SKM-1 (cell line): ENCODE results near the gene AP1M2.
"Not testable (repeated sequence)": the region's sequence is repeated elsewhere in the genome, so short reads cannot be mapped to it uniquely, and the experiment has no call there.

Experiments used
- DNase-seq: peaks from one replicate; lab custom pipeline; 2025; ENCODE audit not compliant: unreplicated experiment; lab: John Stamatoyannopoulos, UW

Gene AP1M2

DNA sequence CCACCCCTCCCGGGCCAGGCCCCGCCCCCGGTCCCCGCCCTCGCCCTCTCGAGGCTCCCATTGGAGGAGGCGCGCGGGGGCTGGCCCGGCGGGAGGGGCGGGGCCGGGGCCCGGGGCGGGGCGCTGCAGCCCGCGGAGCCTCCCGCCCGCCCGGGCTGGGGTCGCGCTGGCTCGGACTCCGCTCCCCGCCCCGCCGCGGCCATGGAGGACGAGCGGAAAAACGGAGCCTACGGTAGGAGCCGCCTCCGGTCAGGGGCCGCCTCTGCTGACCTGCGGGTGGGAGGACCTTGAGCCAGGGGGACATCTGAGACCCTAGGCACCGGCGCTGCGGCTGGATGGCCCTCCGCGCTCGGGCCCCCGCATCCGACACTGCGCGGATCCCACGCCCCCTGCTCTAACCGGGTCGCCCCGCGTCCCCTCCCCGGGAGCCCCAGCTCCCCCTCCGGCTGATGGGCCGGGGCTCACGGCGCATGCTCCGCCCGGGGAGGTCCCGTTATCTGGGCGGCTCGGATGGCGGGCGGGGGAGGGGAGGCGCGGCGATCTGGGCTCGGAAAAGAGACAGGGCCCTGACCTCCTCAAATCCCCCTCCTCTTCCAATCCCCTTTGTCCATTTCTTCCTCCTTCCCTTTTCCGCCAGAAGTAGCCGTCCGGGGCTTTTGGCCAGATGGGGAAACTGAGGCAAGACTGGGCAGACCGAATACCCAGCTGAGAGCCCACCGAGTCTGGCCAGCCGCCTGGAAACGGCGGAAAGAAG, 15.4 kb upstream of the AP1M2 start:
- peak; percentile 40 for DNase-seq

DNA sequence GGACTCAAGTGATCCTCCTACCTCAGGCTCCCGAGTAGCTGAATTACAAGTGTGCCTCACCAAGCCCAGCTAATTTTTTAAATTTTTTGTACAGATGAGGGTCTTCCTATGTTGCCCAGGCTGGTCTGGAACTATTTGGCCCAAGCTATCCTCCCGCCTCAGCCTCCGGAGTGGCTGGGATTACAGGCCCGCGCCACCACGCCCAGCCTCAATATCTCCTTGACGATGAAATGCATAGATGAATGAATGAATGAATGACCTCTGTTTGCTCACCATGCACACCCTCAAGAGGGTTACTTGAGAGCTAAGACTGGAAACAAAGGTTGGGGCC, 14.9 kb upstream of the AP1M2 start:
- no peak for DNase-seq

DNA sequence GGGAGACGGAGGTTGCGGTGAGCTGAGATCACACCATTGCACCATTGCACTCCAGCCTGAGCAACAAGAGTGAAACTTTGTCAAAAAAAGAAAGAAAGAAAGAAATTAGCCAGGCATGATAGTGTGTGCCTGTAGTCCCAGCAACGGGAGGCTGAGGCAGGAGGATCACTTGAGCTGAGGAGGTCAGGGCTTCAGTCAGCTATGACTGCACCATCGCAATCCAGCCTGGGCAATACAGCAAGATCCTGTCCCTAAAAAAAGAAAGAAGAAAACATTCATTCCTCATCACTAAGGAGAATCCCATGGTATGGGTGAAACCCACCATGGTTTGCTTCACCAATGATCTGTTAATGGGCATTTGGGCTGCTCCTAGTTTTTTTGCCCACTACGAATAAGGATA, 13.0 kb upstream of the AP1M2 start:
- DNase-seq: no peak

DNA sequence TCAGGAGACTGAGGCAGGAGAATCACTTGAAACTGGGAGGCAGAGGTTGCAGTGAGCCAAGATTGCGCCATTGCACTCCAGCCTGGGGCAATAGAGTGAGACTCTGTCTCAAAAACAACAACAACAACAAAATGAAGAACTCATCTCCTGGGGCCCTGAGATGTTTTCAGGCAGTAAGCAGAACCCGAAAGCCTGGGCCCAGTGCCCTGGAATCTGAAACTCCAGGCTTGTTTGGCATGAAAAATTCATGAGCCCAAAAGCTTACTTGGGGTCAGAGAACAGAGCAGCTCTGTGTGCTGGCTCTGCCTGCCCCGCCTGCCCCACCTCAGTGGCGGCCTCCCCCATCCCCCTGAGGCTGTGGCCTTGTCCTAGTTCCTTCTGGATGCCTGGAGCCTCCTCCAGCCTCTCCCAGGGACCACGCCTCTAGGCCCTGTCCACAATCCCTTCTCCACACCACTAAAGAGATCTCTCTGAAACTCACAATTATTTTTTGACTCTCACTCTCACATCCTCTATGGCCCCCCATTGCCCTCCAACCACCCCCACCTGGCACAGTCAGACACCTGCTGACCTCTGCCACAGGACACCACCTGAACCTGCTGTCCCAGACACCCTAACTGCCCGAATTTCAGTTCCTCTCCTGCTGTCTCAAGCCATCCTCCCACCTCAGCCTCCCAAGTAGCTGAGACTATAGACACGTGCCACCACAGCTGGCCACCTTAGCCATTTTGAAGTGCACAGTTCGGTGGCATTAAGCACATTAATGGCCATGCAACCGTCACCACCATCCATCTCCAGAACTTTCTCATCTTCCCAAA, 6.9 kb upstream of the AP1M2 start:
- no peak for DNase-seq

DNA sequence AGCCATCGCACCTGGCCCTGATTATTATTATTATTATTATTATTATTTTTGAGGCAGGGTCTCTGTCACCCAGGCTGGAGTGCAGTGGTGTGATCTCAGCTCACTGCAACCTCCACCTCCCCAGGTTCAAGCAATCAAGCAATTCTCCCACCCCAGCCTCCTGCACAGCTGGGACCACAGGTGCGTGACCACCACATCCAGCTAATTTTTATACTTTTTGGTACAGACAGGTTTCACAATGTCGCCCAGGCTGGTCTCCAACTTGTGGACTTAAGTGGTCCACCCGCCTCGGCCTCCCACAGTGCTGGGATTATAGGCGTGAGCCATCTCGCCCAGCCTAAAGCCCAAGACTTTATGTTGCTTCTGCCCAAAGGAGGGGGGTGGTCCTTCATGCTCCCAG, 6.0 kb upstream of the AP1M2 start:
- no peak for DNase-seq

DNA sequence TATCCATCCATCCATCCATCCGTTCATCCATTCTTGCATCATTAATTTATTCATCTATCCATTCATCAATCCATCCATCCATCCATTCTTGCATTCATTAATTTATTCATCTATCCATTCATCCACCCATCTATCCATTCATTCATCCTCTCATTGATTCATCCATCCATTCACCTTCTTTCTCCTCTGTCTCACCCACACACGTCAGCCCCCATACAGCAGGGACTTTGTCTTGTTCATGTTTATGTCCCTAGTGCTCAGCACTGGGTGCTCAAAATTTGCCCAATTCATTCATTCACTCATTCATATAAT, 683 bp upstream of the AP1M2 start:
- no peak for DNase-seq

DNA sequence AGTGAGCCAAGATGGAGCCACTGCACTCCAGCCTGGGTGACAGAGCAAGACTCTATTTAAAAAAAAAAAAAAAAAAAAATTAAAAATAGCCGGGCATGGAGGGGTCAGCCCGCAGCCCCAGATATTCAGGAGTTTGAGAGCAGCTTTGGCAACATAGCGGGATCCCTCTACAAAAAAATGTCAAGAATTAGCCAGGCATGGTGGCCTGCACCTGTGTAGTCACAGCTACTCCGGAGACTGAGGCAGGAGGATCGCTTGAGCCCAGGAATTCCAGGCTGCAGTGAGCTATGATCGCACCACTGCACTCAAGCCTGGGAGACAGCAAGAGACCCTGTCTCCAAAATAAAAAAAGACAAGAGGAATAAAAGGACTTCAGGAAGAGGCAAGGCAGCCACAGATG, 716 bp downstream of the AP1M2 start:
- DNase-seq: no peak

DNA sequence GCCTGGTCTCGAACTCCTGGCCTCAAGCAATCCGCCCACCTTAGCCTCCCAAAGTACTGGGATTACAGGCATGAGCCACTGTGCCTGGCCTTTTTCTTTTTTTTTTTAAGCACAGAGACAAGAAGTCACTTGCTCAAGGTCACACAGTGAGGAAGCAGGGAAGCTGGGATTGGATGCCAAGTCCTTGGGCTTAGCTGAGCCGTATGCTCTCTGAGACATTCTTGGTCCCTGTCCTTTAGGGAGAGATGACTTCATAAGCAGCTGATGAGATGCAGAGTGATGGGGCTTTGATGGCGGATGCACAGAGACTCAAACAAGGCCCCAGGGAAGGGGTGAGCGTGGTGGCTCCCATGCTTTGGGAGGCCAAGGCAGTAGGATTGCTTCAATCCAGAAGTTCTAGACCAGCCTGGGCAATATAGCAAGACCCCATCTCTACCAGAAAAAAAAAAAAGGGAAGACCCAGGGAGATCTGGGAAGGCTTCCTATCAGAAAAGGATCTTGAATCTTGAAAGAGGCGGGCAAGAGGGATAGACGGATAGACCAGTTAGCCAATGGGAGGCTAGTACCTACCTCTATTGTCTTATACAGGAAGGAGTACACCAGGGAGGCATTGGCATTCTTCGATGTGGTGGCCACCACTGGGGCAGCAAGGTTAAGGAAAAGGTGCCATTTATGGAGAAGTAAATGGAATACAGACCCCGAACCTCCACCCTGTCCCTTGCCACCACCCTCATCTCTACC, 3.9 kb downstream of the AP1M2 start:
- DNase-seq: no peak

DNA sequence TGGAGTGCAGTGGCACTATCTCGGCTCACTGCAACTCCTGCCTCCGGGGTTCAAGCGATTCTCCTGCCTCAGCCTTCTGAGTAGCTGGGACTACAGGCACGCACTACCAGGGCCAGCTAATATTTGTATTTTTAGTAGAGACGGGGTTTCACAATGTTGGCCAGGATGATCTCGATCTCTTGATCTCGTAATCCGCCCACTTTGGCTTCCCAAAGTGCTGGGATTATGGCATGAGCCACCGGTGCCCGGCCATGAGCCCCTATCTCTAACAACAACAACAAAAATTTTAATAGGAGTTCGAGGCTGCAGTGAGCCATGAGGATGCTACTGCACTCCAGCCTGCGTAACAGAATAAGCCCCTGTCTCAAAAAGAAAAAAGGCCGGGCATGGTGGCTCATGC, 5.0 kb downstream of the AP1M2 start:
- no peak for DNase-seq

DNA sequence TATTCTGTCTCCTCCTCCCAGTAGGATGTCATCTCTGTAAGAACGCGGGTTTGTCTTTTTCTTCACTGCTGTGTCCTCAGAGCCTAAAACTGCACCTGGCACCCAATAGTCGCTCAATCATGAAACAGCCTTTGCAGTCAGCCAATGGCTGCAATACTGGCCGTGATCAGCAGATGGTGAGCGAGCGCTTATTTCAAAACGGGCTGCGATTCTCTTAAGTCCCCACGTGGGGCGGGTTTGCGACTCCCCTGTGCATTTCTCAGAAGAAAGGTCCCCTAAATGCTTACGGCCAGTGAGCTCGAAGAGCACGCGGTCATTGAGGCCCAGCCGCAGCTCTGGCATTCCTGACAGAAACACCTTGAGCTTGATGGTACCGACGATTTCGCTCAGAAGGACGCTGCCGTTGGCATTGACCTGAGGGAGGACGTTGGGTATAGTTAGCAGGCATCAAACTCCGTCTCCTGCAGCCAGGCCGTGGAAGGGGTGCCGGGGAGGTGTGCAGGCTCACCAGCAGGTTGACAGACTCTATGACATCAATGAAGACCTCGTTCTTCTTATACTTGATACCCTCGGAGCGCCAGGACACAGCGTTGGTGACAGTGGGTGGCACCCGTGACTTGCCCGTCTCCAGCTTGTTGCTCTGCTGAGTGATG, 6.0 kb downstream of the AP1M2 start:
- peak; percentile 85 for DNase-seq

DNA sequence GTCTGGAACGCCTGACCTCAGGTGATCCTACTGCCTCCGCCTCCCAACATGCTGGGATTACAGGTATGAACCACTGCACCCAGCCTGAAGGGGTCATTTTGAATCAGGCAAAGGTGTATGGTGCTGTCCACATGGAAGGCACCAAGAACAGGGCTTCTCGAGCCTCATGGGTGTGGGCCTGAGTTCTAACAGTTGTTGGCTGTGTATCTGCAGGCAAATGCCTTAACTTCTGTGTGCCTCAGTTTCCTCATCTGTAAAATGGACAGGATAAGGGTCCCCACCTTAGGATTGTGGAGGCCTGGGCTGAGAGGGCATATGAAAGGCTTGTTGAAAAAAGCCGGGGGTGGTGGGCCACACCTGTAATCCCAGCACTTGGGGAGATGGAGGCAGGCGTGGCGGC, 9.2 kb downstream of the AP1M2 start:
- no peak for DNase-seq

DNA sequence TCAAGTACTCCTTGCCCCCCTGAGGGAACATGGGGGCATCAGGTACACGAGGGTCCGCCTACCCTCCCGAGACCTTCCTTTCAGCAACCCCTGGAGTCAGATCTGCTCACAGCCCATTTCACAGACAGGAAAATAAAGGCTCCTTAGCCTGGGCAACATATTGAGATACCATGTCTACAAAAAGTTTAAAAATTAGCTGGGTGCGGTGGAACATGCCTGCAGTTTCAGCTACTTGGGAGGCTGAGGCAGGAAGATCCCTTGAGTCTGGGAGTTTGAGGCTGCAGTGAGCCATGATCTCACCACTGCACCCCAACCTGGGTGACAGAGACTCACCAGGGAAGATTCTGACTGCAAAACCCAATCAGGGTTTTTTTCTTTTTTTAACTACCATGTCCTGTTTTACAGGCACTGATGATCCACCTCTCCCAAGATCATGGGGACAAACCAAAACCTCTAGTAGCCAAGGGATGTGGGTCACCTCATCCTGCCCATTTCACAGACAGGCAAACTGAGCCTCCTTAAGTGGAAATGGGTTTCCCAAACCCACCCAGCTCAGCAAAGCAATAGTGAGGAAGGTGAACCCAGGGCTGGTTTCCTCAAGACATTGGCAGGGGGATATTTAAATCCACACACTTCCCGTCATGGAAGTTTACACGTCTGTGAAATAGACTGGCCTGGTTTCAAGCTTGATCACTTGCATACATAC, 11.9 kb downstream of the AP1M2 start:
- DNase-seq: no peak

DNA sequence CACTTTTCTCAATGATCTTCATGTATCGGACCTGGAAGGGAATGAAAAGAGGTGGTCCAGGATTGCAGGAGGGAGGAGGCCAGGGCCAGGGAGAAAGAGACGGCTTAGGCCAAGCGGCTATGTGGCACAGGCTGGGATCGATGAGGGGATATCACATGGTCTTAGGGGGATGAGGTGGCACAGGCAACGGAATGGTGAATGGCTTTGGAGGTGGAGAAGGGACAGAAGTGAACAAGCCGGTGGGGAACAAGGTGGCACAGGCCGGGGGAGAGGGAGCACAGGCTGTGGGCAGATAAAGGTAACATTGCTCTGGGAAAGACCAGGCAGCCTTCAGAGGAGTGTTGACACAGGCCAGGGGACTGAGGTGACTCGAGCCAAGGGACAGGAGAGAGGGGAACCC, 12.7 kb downstream of the AP1M2 start:
- no peak for DNase-seq

DNA sequence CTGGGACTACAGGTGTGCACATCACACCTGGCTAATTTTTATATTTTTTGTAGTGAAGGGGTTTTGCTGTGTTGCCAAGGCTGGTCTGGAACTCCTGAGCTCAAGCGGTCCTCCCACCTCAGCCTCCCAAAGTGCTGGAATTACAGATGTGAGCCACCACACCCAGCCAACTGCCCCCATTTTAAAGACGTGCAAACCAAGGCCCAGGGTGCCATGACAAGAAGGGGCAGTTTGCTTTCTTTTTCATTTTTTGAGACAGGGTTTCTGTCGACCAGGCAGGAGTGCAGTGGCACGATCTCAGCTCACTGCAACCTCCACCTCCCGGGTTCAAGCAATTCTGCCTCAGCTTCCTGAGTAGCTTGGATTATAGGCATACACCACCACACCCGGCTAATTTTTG, 13.3 kb downstream of the AP1M2 start:
- not testable (repeated sequence) for DNase-seq

DNA sequence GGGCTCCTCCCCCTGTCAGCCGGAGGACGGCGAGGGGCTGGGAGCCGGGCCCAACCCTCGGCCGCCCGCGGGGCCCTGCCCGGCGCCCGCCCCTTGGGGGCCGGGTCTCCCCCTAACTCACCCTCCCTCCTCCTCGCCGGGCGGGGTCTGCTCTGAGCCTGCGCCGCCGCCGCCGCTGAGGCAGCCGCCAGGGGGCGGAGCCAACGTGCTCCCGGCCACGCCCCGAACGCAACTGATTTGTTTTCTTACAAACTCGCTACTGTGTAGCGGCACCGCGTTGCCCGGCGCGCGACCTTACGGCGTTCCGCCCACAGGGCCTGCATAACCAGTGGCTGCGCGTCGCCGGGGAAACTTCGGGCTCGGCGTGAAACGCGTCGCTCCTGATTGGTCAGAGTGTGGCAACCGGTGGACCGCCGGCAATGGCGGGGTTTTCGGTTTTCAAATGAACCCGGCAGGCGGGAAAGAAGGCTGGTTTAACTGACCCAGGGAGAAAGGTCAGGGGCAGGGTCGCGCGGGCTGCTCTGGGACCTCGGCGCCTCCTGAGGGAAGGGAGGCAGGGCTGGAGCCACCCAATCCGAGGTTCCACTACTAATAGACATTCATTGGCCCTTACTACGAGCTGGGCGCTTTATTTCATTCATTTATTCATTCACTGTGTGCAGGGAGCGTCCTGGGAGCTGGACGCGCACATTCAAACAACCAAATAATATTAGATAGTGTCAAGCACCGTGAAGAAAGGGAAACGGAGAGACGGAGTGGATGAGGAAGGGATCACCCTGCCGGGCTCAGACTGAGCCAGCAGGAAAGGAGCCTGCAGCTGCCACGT, 18.1 kb downstream of the AP1M2 start, which contains the start of gene CDKN2D:
CDKN2D (minus strand) TSS at position 154 of the 826 bp plus-strand sequence. CDS start 326 bp downstream, outside the sequence.
- peak; percentile 92 for DNase-seq

DNA sequence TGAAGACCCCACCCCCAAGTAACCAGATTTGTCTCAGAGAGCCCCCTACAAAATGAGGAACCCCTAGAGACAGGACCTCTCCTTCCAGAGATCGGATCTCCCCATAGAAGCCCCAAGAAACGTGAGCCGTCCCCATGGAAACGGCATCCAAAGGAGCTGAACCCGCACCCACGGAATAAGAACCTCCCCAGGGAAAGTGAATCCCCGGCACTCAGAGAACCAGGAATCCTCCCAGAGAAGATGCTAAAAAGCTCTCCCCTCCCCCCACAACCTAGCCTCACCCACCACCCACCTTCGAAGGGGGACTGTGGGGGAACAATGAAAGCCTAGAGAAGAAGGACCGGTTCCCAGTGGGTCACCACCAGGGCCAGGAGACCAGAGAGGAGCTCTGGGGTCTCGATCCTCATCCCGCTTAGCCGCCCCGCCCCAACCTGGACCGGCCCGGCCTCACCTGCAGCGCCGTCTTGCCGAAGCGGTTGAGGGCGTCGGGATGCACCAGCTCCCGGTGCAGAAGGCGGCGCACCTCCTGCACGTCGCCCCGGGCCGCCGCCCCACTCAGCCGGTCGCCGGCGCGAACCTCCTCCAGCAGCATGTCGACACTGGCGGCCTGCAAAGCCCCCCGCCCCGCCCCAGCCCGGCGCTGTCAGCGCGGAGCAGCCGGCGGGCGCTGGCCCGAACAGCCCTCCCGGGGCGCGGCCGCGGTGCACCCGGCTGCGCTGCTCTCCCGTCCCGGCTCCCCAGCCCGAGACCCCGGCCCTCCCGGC, 18.9 kb downstream of the AP1M2 start:
- no peak for DNase-seq

DNA sequence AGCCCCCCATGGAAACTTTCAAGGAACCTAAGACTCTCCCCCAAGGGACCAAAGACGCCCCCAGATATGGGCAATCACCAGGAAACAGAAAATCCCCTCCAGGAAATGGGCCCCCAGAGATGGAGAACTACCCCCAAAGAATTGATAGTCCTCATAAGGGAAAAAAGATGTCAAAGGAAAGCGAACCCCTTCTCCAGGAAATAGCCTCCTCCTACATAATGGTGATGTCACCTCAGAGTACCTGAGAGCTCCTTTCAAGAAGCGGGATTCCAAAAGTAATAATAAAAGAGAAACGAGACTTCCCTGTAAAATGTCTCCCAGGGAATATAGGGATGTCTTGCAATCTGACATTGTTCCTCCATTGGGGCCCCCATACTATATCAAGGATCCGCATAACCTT, 19.5 kb downstream of the AP1M2 start:
- no peak for DNase-seq

DNA sequence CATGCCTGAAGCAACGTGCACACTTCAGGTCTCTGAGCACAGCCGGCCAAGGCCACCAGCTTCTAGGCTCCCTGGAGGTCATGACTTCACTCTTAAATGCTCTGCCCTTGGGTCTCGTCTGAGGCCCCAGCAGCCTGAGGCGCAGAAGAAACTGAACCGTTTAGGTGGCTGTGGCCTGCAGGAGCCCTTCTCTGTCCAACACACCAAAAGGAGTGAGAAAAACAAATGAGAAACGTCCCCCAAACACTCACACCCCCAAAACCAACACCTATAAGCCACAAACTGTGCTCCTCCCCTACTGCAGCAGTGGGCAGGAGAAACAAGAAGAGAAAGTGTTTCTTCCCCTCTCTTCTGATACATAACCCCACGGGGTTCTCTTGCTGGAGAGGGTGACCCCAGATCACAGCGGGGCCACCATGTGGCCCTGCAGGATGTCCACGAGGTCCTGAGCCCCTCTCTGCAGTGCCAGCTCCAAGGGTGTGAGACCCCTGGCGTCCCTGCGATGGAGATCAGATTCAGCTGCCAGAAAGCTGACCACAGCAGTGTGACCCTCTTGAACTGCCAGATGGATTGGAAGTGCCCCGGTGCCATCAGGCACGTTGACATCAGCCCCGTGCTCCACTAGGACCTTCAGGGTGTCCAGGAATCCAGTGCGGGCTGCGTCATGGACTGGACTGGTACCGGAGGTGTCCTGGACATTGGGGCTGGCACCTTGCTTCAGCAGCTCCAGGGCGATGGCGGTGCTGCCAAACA, 20.3 kb downstream of the AP1M2 start:
- peak; percentile 47 for DNase-seq

DNA sequence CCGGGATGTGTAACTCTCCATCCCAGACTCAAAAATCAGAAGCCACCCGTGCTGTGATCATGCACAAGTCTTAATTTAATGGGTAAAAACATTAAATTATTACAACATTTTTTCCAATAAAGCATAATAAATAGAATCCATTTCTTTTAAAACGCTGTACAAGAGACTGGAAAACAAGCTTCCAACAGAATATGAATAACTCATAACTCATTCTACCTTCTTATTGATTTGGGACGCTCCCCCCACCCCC, 20.8 kb downstream of the AP1M2 start:
- no peak for DNase-seq
